DLD1 (cell line): ENCODE measurements around the gene PRDM11.

ENCODE experiments used
- in situ Hi-C: cut with HindIII; loops from 2 replicates; pipeline ENCODE4 v1.10.0; 2017; ENCODE audit warnings: low sequenced_read_pairs

PRDM11 gene

GRCh38 chr11:45258982-45259530, 112.6 kb downstream of the PRDM11 start:
- in situ Hi-C loops = no loop called here

DNA sequence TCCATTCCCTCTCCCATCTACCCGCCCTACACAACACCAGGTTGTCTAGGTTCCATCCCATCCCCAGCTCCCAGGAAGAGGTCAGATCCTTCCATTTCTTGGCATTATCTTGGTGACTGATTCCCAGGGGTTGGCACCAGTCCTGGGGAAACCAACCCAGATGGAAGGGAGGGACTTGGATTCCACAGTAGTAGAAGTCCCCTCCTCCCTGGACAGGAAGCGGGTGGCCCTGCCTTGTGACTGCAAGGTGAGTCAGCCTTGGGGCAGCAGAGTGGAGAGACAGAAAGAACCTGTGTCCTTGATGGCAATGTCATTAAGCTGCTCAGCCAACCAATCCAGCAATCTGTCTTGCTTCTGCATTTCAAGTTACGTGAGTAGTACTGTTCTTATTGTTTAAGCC, 113.2 kb downstream of the PRDM11 start:
- in situ Hi-C loops = no loop called here

GRCh38 chr11:45260071-45260470, 113.6 kb downstream of the PRDM11 start:
- in situ Hi-C loops = no loop called here

DNA sequence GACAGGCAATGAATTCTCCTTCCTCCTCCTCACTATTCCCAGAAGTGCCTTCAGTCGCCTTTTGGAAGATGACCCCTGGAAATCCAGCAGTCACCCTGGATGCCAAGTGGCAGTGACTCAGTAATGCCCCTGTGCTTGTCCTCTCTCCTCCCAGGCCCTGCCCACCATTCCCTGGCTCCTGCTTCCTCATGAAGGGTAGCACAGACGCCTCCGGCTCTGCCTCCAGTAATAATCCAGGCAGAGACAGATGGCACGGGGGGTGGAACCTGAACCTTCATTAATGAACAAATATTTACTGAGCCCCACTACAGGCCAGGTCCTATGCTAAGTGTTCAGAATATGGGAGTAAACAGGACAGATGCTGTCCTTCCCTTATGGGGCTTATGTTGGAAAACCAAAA, 116.5 kb downstream of the PRDM11 start:
- in situ Hi-C loops = no loop called here

- in situ Hi-C loops = no loop called here
Measured at GRCh38 chr11:45263773-45264172, 117.3 kb downstream of the PRDM11 start.

- in situ Hi-C loops = no loop called here
Measured at GRCh38 chr11:45264839-45265515, 118.5 kb downstream of the PRDM11 start.

GRCh38 chr11:45265969-45266675, 119.7 kb downstream of the PRDM11 start:
- in situ Hi-C loops = no loop called here

DNA sequence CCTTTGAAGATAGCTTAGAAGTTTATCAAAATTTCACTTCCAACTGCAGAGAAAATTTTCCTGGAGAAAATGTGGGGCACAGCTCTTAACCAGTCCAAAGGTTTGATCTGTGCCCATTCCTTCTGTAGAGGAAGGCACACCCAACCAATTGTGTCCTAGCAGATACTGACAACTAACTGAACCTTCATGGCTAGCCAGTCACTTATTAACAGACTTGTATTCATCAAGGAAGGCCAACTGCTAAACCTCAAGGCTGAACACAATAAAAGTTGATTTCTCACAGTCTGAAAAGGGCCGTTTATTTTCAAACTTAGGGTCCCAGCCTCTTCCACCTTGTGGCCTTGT, 120.2 kb downstream of the PRDM11 start:
- in situ Hi-C loops = no loop called here

- in situ Hi-C loops = no loop called here
Measured at GRCh38 chr11:45267052-45267451, 120.6 kb downstream of the PRDM11 start.

- in situ Hi-C loops = no loop called here
Measured at GRCh38 chr11:45267652-45268299, 121.3 kb downstream of the PRDM11 start.

DNA sequence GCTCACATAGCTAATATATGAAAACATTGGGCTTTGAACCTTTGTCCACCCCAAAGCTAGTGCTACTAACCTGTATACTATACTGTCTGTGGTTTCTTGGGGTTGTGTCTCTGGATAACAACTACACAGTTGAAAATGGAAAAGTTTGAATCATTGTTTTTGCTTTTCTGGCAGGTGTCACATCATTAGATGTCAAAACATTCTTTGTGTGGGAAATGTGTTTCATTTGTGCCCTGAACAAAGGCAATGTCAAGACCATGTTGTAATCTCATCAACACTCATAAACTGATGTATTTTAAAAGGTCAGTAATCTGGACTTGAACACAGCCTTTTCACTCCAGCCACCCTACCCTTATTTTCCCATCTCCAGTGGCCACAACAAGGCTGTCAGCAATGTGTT, 123.2 kb downstream of the PRDM11 start:
- in situ Hi-C loops = no loop called here

GRCh38 chr11:45270946-45271716, 124.7 kb downstream of the PRDM11 start:
- in situ Hi-C loops = no loop called here

- in situ Hi-C loops = no loop called here
Measured at GRCh38 chr11:45272701-45273100, 126.3 kb downstream of the PRDM11 start.

- in situ Hi-C loops = no loop called here
Measured at GRCh38 chr11:45273509-45273908, 127.1 kb downstream of the PRDM11 start.

GRCh38 chr11:45274206-45274605, 127.8 kb downstream of the PRDM11 start:
- in situ Hi-C loops = no loop called here

- in situ Hi-C loops = no loop called here
Measured at GRCh38 chr11:45275828-45276227, 129.4 kb downstream of the PRDM11 start.

- in situ Hi-C loops = no loop called here
Measured at GRCh38 chr11:45278714-45279113, 132.3 kb downstream of the PRDM11 start.

- in situ Hi-C loops = no loop called here
Measured at GRCh38 chr11:45279645-45280044, 133.2 kb downstream of the PRDM11 start.

GRCh38 chr11:45280449-45280848, 134.0 kb downstream of the PRDM11 start:
- in situ Hi-C loops = no loop called here

GRCh38 chr11:45282081-45282480, 135.6 kb downstream of the PRDM11 start:
- in situ Hi-C loops = no loop called here
